Activated CD8-positive, alpha-beta T cell treated with anti-CD3 and anti-CD28 coated beads for 36 hours (primary cell): ENCODE results near the gene PTPRD. TPM values are rescaled to one million over a fixed set of nuclear protein-coding genes. Genes with fewer than 3 reads are reported as not detected.

Source experiments
- ATAC-seq: fragments of 200-7000 bp; cut with Tn5 transposase; one replicate; pipeline ENCODE4 v1.10.0; 2021; ENCODE audit warnings: mild to moderate bottlenecking, moderate library complexity
- CTCF ChIA-PET: fragments of 350-600 bp; sonication (Branson Sonifier 250); formaldehyde crosslinking; loops from one replicate; lab custom pipeline; 2021; ENCODE audit warnings: antibody characterized with exemption; lab: Charles Lee
- POLR2A ChIA-PET: fragments of 350-600 bp; sonication (Branson Sonifier 250); formaldehyde crosslinking; loops from one replicate; lab custom pipeline; 2021; ENCODE audit warnings: antibody characterized with exemption; lab: Charles Lee
- DNase-seq: peaks from one replicate; pipeline ENCODE4 v3.0.0-alpha.2; 2020
- H3K27ac Mint-ChIP-seq: one replicate; pipeline ENCODE4 v1.8.0; 2021; ENCODE audit warnings: mild to moderate bottlenecking, mixed read lengths
- H3K27me3 Mint-ChIP-seq: one replicate; pipeline ENCODE4 v1.8.0; 2021; ENCODE audit warnings: mixed read lengths
- H3K36me3 Mint-ChIP-seq: one replicate; pipeline ENCODE4 v1.8.0; 2021; ENCODE audit warnings: low read depth, mixed read lengths
- H3K4me1 Mint-ChIP-seq: one replicate; pipeline ENCODE4 v1.8.0; 2021; ENCODE audit warnings: low read depth, mixed read lengths
- H3K4me3 Mint-ChIP-seq: one replicate; pipeline ENCODE4 v1.8.0; 2021; ENCODE audit warnings: mild to moderate bottlenecking, moderate library complexity, mixed read lengths
- H3K9me3 Mint-ChIP-seq: one replicate; pipeline ENCODE4 v1.8.0; 2021; ENCODE audit warnings: mixed read lengths
- intact Hi-C: fragments of 100-400 bp; cut with micrococcal nuclease; formaldehyde crosslinking; loops from one replicate; pipeline ENCODE4 v1.10.0; 2022
- total RNA-seq, 2 experiments: library from RNA; stranded (reverse); gene quantifications; one replicate each; pipeline ENCODE4 v1.2.3, GENCODE V29; 2021
- TF ChIP-seq, protein P1 (sequence below): fragments of 200-600 bp; IDR thresholded peaks from one replicate; pipeline ENCODE4 v1.8.0; 2022; ENCODE audit warnings: antibody characterized with exemption, mild to moderate bottlenecking

PTPRD gene
- total RNA-seq, 2 experiments from 2014 or later: not detected

DNA sequence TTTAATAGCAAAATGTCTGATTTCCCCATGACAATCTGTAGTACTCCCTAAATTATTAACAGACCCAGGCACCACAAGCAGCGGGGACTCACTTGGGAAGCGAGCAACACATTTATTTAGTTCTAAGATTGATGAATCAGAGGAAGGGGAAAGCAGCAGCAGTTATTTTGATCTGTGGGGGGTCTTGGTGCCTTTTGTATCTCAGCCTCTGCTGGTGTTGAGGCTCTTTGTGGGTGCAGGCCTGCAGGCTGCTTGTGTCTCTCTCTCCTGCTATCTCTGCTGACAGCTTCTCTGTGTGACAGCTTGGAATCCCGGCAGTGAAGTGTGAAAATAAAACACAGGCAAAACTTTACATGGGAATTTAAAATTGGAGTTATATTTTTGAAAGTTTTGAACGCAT is 1935.1 kb downstream of the PTPRD start:
- DNase-seq: no peak
- intact Hi-C loops: no loop called here
- H3K27ac Mint-ChIP-seq: no peak overlapping the region
- no peaks in the 10 kb centered on the region for H3K9me3 Mint-ChIP-seq
- no peaks in the 10 kb centered on the region for H3K36me3 Mint-ChIP-seq
- no peak overlapping the region for H3K4me3 Mint-ChIP-seq
- ChIA-PET CTCF (no interaction called here), POLR2A (no interaction called here)
- TF ChIP-seq, protein P1, sequence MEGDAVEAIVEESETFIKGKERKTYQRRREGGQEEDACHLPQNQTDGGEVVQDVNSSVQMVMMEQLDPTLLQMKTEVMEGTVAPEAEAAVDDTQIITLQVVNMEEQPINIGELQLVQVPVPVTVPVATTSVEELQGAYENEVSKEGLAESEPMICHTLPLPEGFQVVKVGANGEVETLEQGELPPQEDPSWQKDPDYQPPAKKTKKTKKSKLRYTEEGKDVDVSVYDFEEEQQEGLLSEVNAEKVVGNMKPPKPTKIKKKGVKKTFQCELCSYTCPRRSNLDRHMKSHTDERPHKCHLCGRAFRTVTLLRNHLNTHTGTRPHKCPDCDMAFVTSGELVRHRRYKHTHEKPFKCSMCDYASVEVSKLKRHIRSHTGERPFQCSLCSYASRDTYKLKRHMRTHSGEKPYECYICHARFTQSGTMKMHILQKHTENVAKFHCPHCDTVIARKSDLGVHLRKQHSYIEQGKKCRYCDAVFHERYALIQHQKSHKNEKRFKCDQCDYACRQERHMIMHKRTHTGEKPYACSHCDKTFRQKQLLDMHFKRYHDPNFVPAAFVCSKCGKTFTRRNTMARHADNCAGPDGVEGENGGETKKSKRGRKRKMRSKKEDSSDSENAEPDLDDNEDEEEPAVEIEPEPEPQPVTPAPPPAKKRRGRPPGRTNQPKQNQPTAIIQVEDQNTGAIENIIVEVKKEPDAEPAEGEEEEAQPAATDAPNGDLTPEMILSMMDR: no peak
- ATAC-seq: no peak
- H3K27me3 Mint-ChIP-seq: no peaks in the 10 kb centered on the region
- no peaks in the 10 kb centered on the region for H3K4me1 Mint-ChIP-seq

DNA sequence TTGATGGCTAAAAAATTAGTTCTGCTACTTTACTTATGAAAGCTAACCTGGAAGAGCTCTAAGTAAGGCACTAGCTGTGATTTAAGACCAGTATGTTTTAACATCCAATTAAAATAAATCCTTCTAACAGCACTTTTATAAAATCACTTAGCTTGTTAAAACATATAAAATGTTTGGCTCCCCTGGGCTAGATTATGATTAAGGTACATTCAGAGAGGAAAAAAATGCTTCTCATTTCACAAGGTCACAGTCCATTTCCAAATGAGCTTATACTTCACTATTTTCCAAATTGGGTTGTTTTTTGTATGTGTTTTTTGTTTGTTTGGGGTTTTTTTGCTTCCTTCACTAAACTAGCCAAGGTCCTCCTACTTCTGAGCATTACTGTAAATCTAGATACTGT is 1938.3 kb downstream of the PTPRD start:
- intact Hi-C loops: no loop called here
- CTCF ChIA-PET: no interaction called here
- POLR2A ChIA-PET: no interaction called here
- Mint-ChIP-seq H3K27me3 (no peaks in the 10 kb centered on the region), H3K9me3 (no peaks in the 10 kb centered on the region), H3K4me3 (no peak overlapping the region), H3K36me3 (no peaks in the 10 kb centered on the region), H3K27ac (no peak overlapping the region), H3K4me1 (no peaks in the 10 kb centered on the region)
- TF ChIP-seq, protein P1: no peak
- no peak for DNase-seq
- no peak for ATAC-seq

DNA sequence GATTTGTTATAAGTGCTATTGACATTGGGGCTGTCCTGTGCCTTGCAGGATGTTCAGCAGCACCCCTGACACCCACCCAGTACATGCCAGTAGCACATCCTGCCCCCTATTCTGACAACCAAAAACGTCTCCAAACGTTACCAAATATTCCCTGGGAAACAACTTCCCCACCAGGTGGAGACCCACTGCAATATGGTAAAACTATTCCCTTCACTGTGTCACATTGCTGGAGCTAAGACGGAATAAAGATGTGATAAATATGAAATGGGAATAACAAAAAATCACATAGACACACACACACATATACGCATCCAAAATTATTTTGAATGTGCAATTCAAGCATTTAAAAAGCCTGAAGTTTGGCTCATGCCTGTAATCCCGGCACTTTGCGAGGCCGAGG is 1939.0 kb downstream of the PTPRD start:
- TF ChIP-seq, protein P1: no peak
- no peak overlapping the region for H3K27ac Mint-ChIP-seq
- POLR2A ChIA-PET: no interaction called here
- intact Hi-C loops: no loop called here
- no peaks in the 10 kb centered on the region for H3K27me3 Mint-ChIP-seq
- DNase-seq: no peak
- H3K4me3 Mint-ChIP-seq: no peak overlapping the region
- no peaks in the 10 kb centered on the region for H3K36me3 Mint-ChIP-seq
- no peaks in the 10 kb centered on the region for H3K9me3 Mint-ChIP-seq
- no peaks in the 10 kb centered on the region for H3K4me1 Mint-ChIP-seq
- CTCF ChIA-PET: no interaction called here
- no peak for ATAC-seq

DNA sequence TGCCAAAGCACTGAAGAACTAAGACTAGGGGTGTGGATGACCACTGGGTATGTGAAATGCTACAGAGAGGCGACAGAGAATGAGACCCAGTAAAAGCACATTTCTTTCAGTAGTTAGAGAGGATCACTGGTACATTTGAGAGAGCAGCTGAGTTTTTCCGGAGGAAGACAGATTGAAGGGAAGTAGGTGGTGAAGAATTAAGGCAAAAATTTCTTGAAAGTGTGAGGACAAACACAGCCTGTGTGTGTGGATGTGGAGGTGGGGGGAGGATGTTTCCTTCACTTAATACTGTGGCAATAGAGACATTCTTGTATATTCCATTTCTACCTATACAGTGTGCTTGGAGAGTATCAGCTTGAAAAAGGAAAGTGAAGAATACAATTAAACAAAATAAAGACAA is 1942.1 kb downstream of the PTPRD start:
- no peaks in the 10 kb centered on the region for H3K4me1 Mint-ChIP-seq
- no peak overlapping the region for H3K4me3 Mint-ChIP-seq
- ChIA-PET POLR2A (no interaction called here), CTCF (no interaction called here)
- ATAC-seq: no peak
- no peak overlapping the region for H3K27ac Mint-ChIP-seq
- TF ChIP-seq, protein P1: no peak
- H3K36me3 Mint-ChIP-seq: no peaks in the 10 kb centered on the region
- DNase-seq: no peak
- no peaks in the 10 kb centered on the region for H3K9me3 Mint-ChIP-seq
- no peaks in the 10 kb centered on the region for H3K27me3 Mint-ChIP-seq
- intact Hi-C loops: no loop called here

DNA sequence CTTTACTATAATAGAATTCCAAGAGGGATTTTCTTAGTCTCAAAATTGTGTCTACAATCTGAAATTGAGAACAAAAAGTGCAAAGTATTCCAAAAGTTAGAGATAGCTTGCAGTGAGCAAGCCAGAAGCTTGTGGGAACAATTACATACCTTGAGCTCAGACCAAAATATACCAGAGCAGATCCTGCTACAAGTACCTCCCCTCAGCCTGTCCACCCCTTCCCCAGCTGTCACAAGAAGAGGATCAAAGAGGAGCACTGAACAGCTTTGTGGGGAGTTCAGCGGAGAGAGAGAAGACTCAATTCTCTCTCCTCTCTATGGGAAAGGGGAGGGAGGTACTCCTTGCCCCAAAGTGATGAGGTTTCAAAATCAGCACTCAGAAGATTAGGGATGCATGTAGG is 1944.1 kb downstream of the PTPRD start:
- intact Hi-C loops: no loop called here
- H3K36me3 Mint-ChIP-seq: no peaks in the 10 kb centered on the region
- DNase-seq (no peak), ATAC-seq (no peak)
- no peaks in the 10 kb centered on the region for H3K27me3 Mint-ChIP-seq
- POLR2A ChIA-PET: no interaction called here
- CTCF ChIA-PET: no interaction called here
- TF ChIP-seq, protein P1: no peak
- no peaks in the 10 kb centered on the region for H3K9me3 Mint-ChIP-seq
- H3K4me1 Mint-ChIP-seq: no peaks in the 10 kb centered on the region
- H3K27ac Mint-ChIP-seq: no peak overlapping the region
- no peak overlapping the region for H3K4me3 Mint-ChIP-seq
